B cell (primary cell): ENCODE data around the gene ADARB2. TPM values are rescaled to one million over a fixed set of nuclear protein-coding genes. Genes with fewer than 3 reads are reported as not detected.

ENCODE experiments used
- ATAC-seq: fragments of 200-7000 bp; cut with Tn5 transposase; one replicate; pipeline ENCODE4 v1.10.0; 2021; ENCODE audit warnings: low read depth, mild to moderate bottlenecking, moderate number of reproducible peaks, moderate library complexity
- CTCF ChIA-PET: fragments of 350-600 bp; sonication (Branson Sonifier 250); formaldehyde crosslinking; loops from one replicate; lab custom pipeline; 2021; ENCODE audit warnings: antibody characterized with exemption, inconsistent platforms; lab: Charles Lee
- POLR2A ChIA-PET: fragments of 350-600 bp; sonication (Branson Sonifier 250); formaldehyde crosslinking; loops from one replicate; lab custom pipeline; 2021; ENCODE audit warnings: antibody characterized with exemption; lab: Charles Lee
- DNase-seq: peaks from one replicate; pipeline ENCODE4 v3.0.0; 2013
- H2AFZ ChIP-seq: 2 replicates; pipeline ENCODE4 v1.6.1; 2012; ENCODE audit warnings: mild to moderate bottlenecking, low read depth, low read length; ENCODE audit not compliant: insufficient read depth, poor library complexity, severe bottlenecking
- H3K27ac ChIP-seq, 2 donors: 1 replicate in 1 of 2; 2 replicates in 1 of 2; pipeline ENCODE4 v1.5.1; 2012 to 2013; ENCODE audit warnings: low read length in 2 of 2, mild to moderate bottlenecking in 2 of 2, moderate library complexity in 1 of 2
- H3K27me3 ChIP-seq, 4 experiments: fragments of 200-600 bp in 1 of 4; sonication (generic) in 1 of 4; replicated peaks in 1 of 4; 1 replicate in 2 of 4; 2 replicates in 2 of 4; pipeline versions ENCODE4 v1.6.1 to v1.7.0; 2013 to 2016; ENCODE audit warnings: low read length in 3 of 4, mild to moderate bottlenecking in 2 of 4, mixed read lengths in 1 of 4, moderate library complexity in 1 of 4; ENCODE audit not compliant: insufficient read depth in 4 of 4, control insufficient read depth in 3 of 4; ENCODE audit errors: control extremely low read depth in 1 of 4
- H3K36me3 ChIP-seq, 2 experiments: replicated peaks in 1 of 2; 1 replicate in 1 of 2; 2 replicates in 1 of 2; pipeline versions ENCODE4 v1.6.1 to v1.7.1; 2013; ENCODE audit warnings: low read length in 1 of 2; ENCODE audit not compliant: insufficient read depth in 2 of 2, control insufficient read depth in 1 of 2; ENCODE audit errors: control extremely low read depth in 1 of 2, extremely low read depth in 1 of 2
- H3K4me1 ChIP-seq, 2 donors: fragments of 200-600 bp in 1 of 2; sonication (generic) in 1 of 2; 1 replicate in 1 of 2; 2 replicates in 1 of 2; pipeline versions ENCODE4 v1.5.1 to v1.6.1; 2013 to 2017; ENCODE audit warnings: low read length in 2 of 2; ENCODE audit not compliant: control insufficient read depth in 2 of 2, insufficient read depth in 2 of 2
- H3K4me2 ChIP-seq: replicated peaks from 2 replicates; pipeline ENCODE3; 2012; ENCODE audit warnings: mild to moderate bottlenecking, low read depth, low read length; ENCODE audit not compliant: poor library complexity, severe bottlenecking
- H3K4me3 ChIP-seq, 5 experiments: fragments of 200-600 bp in 1 of 5; sonication (generic) in 1 of 5; 1 replicate in 3 of 5; 2 replicates in 2 of 5; pipeline versions ENCODE4 v1.5.1 to v1.7.0; 2011 to 2016; ENCODE audit warnings: low read length in 4 of 5, mild to moderate bottlenecking in 4 of 5, low read depth in 2 of 5, control low read depth in 1 of 5, moderate library complexity in 1 of 5; ENCODE audit not compliant: insufficient read depth in 1 of 5; ENCODE audit errors: control extremely low read depth in 1 of 5, extremely low read depth in 1 of 5
- H3K79me2 ChIP-seq: fragments of 200-600 bp; sonication (generic); one replicate; pipeline ENCODE4 v1.6.0; 2016; ENCODE audit warnings: low read length; ENCODE audit not compliant: control insufficient read depth, insufficient read depth
- H3K9ac ChIP-seq: fragments of 200-600 bp; sonication (generic); 2 replicates; pipeline ENCODE4 v1.6.1; 2017; ENCODE audit warnings: mild to moderate bottlenecking, low read length, moderate library complexity
- H3K9me3 ChIP-seq, 3 donors: one replicate each; pipeline versions ENCODE4 v1.6.1 to v1.7.1; 2013; ENCODE audit warnings: low read length in 2 of 3; ENCODE audit not compliant: control insufficient read depth in 2 of 3, insufficient read depth in 1 of 3; ENCODE audit errors: control extremely low read depth in 1 of 3
- H4K20me1 ChIP-seq: 2 replicates; pipeline ENCODE4 v1.6.0; 2012; ENCODE audit warnings: mild to moderate bottlenecking, low read length; ENCODE audit not compliant: insufficient read depth, control insufficient read depth, poor library complexity, severe bottlenecking
- H3K27ac Mint-ChIP-seq: one replicate; pipeline ENCODE4 v1.8.0; 2021; ENCODE audit warnings: mixed read lengths
- H3K27me3 Mint-ChIP-seq: one replicate; pipeline ENCODE4 v1.8.0; 2021; ENCODE audit warnings: mixed read lengths
- H3K4me1 Mint-ChIP-seq: one replicate; pipeline ENCODE4 v1.8.0; 2021; ENCODE audit warnings: mixed read lengths
- H3K4me3 Mint-ChIP-seq: one replicate; pipeline ENCODE4 v1.8.0; 2021; ENCODE audit warnings: mixed read lengths
- H3K9me3 Mint-ChIP-seq: one replicate; pipeline ENCODE4 v1.8.0; 2022; ENCODE audit warnings: mixed read lengths; ENCODE audit not compliant: insufficient read depth
- CTCF ChIP-seq: fragments of 200-600 bp; IDR thresholded peaks from one replicate; pipeline ENCODE4 v1.8.0; 2022; ENCODE audit warnings: antibody characterized with exemption, mild to moderate bottlenecking
- EZH2 ChIP-seq: IDR thresholded peaks from 2 replicates; pipeline ENCODE4 v1.6.1; 2012; ENCODE audit warnings: borderline replicate concordance, low read depth, mild to moderate bottlenecking, moderate library complexity, low read length; ENCODE audit not compliant: insufficient read depth, poor library complexity, severe bottlenecking
- WGBS: methylation state at CpG from one replicate; pipeline ENCODE4 v1.1.5; 2013; ENCODE audit warnings: missing lambda C conversion rate; ENCODE audit not compliant: insufficient coverage; 5-methylcytosine and 5-hydroxymethylcytosine counted together
- intact Hi-C: fragments of 100-400 bp; cut with micrococcal nuclease; formaldehyde crosslinking; loops from one replicate; pipeline ENCODE4 v1.10.0; 2022
- polyA plus RNA-seq: library from polyadenylated mRNA; depleted of rRNA; stranded (reverse); fragments of >200 nt; gene quantifications from 2 replicates; pipeline ENCODE4 v1.2.3, GENCODE V29; 2012
- total RNA-seq, 2 donors: library from RNA; stranded (reverse); fragments of 120-200 nt in 1 of 2; gene quantifications; 1 replicate in 1 of 2; 2 replicates in 1 of 2; pipeline versions ENCODE4 v1.2.3 to v1.2.4, GENCODE V29; 2013 to 2022

The ADARB2 gene
- total and polyA plus RNA-seq, 2 donors (not counting 1 experiment from before 2014, with no cell fraction given), result 0.13 to 0.96 TPM

GRCh38 chr10:1677307-1677939 lies 59.9 kb downstream of the ADARB2 start:
- Histone ChIP-seq H3K79me2 (no peaks in the 10 kb centered on the region), H3K4me3 (no peak overlapping the region), H3K36me3 (no peaks in the 10 kb centered on the region), H2AFZ (no peak overlapping the region), H3K27me3 (peaks cover 0 to 14% (median 0%) of the 10 kb centered on the region in 4 experiments), H3K27ac (no peak overlapping the region), H4K20me1 (no peaks in the 10 kb centered on the region), H3K9me3 (peaks cover 0 to 11% (median 0%) of the 10 kb centered on the region in 3 donors), H3K4me1 (peaks cover 13% of the 10 kb centered on the region in 2 donors), H3K9ac (no peak overlapping the region), H3K4me2 (peak overlapping the region; percentile 25)
- peaks cover 31% of the 10 kb centered on the region for H3K27me3 Mint-ChIP-seq
- DNase-seq (no peak), ATAC-seq (no peak)
- CTCF ChIA-PET, result no interaction called here
- no peaks in the 10 kb centered on the region for H3K9me3 Mint-ChIP-seq
- POLR2A ChIA-PET, result no interaction called here
- peaks cover 17% of the 10 kb centered on the region for H3K4me1 Mint-ChIP-seq
- no peak overlapping the region for H3K4me3 Mint-ChIP-seq
- H3K27ac Mint-ChIP-seq, result no peak overlapping the region
- intact Hi-C loops, result no loop called here
- 87% methylated on average over 5 of the region's 6 CpGs for WGBS
- TF ChIP-seq EZH2, result no peak
- no peak for TF ChIP-seq CTCF

DNA sequence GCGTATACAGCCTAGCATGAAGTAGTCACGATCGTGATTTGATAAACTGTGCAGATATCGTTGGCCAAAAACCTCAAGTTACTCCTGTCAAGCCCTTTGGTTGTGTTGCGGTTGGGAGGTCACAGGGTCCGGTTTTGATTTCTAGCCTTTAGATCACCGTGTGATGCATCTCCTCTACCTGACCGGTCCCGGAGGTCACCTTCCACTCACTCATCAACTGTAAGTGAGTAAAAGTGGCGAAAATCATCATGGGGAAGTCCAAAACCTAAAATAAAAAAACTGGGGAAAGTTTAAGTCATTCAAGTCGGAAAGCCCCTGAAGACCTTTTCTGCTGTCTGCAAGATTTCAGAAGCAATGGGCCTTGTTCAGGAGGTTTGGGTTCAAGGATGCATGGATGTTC lies 62.8 kb downstream of the ADARB2 start:
- Mint-ChIP-seq H3K27ac (no peak overlapping the region), H3K4me3 (peak overlapping the region; percentile 20)

More for the DNA sequence above, 62.8 kb downstream of the ADARB2 start:
- Histone ChIP-seq H3K4me3 (no peak overlapping the region), H3K27ac (no peak overlapping the region), H3K4me2 (no peak overlapping the region), H3K4me1 (peaks cover 13% of the 10 kb centered on the region in 2 donors), H4K20me1 (no peaks in the 10 kb centered on the region), H3K27me3 (peaks cover 0 to 5% (median 2%) of the 10 kb centered on the region in 4 experiments), H2AFZ (no peak overlapping the region), H3K36me3 (no peaks in the 10 kb centered on the region), H3K9me3 (peaks cover 0 to 16% (median 0%) of the 10 kb centered on the region in 3 donors), H3K79me2 (no peaks in the 10 kb centered on the region), H3K9ac (no peak overlapping the region)
- DNase-seq, result no peak
- TF ChIP-seq CTCF (no peak), EZH2 (no peak)
- WGBS, result 73% methylated on average over 5 of the region's 11 CpGs
- intact Hi-C loops, result no loop called here
- H3K27me3 Mint-ChIP-seq, result peaks cover 20% of the 10 kb centered on the region
- CTCF ChIA-PET, result no interaction called here
- POLR2A ChIA-PET, result no interaction called here
- H3K9me3 Mint-ChIP-seq, result no peaks in the 10 kb centered on the region
- peaks cover 17% of the 10 kb centered on the region for H3K4me1 Mint-ChIP-seq
- no peak for ATAC-seq
